D721Med (cell line): ENCODE results near the gene RIMS3.

Experiments
- DNase-seq: peaks from one replicate; pipeline ENCODE4 v3.0.0; 2011; ENCODE audit warnings: low spot score; ENCODE audit not compliant: insufficient read length
- FAIRE-seq: peaks from 2 replicates; lab custom pipeline; 2011; peaks lifted over from hg19 to GRCh38; lab: Jason Lieb, UNC
- TF ChIP-seq, protein P1 (sequence below): IDR thresholded peaks from 2 replicates; pipeline ENCODE4 v1.5.1; 2012; ENCODE audit warnings: mild to moderate bottlenecking, control low read depth; ENCODE audit not compliant: insufficient read depth; ENCODE audit errors: missing control alignments

Gene RIMS3

DNA sequence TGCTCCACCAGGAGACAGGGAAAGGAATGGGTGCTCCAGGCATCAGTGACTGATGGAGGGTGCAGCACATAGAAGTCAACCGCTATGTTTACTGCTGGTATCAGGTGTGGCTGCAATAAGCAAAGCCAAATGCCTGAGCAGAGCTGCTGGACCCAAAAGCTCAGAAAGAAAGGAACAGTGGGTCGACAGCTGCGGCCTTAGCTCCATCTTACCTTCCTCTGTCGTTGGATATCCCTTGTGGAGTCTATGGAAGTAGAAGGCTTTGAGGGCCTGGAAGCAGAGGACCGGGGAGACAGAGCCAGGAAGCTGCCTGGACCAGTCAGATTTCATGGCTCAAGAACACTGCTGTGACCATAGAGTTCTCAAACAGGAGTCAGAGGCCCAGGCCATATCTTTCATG, 45.3 kb downstream of the RIMS3 start:
- DNase-seq (no peak), FAIRE-seq (no peak)
- TF ChIP-seq, protein P1, sequence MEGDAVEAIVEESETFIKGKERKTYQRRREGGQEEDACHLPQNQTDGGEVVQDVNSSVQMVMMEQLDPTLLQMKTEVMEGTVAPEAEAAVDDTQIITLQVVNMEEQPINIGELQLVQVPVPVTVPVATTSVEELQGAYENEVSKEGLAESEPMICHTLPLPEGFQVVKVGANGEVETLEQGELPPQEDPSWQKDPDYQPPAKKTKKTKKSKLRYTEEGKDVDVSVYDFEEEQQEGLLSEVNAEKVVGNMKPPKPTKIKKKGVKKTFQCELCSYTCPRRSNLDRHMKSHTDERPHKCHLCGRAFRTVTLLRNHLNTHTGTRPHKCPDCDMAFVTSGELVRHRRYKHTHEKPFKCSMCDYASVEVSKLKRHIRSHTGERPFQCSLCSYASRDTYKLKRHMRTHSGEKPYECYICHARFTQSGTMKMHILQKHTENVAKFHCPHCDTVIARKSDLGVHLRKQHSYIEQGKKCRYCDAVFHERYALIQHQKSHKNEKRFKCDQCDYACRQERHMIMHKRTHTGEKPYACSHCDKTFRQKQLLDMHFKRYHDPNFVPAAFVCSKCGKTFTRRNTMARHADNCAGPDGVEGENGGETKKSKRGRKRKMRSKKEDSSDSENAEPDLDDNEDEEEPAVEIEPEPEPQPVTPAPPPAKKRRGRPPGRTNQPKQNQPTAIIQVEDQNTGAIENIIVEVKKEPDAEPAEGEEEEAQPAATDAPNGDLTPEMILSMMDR = no peak

DNA sequence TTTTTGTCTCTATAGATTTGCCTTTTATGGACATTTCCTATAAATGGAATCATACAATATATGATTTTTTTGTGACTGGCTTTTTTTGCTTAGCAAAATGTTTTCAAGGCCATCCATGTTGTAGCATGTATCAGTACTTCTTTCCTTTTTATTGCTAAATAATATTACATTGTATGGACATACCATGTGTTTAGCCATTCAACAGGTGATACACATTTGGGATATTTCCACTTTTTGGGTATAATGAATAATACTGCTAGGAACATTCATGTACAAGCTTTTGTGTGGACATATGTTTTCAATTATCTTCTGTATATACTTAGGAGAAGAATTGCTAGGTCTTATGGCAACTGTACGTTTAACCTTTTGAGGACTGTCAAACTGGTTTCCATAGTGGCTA, 47.4 kb downstream of the RIMS3 start:
- TF ChIP-seq, protein P1 = no peak
- DNase-seq (no peak), FAIRE-seq (no peak)

DNA sequence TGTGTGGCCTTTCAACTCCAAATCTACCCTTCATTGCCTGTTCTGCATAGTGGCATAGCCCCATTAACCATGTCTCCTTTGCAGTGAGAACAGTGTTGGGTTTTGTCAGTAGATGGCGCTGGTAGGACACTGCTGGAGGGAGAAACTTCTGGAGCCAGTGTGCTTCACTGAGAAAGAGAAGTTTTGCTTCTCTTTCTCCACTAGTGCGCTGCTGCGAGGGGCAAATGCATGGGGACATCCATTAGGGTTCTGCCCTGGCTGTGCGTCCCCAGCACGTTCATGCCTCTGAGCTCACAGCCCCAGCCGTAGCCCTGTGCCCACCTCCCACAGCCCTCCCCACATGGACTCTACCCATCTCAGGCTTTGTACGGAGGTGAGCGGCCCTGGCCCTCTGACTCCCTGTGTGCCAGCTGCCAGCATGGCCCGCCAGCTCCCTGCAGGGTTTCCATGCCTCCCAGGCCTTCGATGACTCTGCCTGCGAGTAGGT, 53.1 kb downstream of the RIMS3 start:
- TF ChIP-seq, protein P1 = peak; percentile 97
- FAIRE-seq = peak; percentile 48

DNA sequence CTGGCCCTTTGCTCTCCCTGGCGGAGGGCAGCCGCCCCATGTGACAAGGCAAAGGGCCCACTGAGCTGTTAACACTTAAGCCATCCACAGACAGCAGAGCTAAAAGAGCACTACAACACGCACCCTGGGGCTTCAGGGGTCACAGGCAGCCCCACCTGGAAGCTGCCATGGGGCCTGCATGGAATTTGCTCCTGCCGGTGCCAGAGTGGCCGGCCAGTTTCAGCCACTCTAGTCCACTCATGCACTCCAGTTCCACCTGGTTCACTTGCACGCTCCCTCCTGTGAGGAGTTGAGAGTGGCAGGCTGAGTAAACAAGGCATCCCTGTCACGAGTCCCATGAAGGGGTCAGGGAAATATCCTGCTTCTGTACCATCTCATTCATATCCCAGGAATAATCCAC, 55.3 kb downstream of the RIMS3 start:
- DNase-seq (no peak), FAIRE-seq (no peak)
- TF ChIP-seq, protein P1 = no peak

More for the DNA sequence above, 53.1 kb downstream of the RIMS3 start:
- peak; percentile 64 for DNase-seq

DNA sequence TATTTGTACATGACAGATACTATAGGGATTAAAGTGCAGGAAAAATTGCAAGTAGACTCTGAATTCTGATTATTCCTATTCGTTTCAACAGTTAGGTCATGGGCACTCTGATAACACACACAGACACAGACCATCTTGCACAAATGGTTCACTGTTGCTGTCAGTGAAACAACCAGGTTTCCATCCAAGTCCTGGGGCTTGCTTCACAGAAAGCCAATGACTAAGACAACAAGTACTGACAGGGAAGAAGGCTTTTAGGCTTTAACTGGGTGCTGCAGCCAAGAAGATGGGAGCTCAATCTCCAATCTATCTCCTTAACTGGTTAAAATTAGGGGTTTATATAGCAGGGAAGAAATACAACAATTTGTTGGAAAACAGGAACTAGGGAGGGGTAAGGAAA, 57.6 kb downstream of the RIMS3 start:
- FAIRE-seq (no peak), DNase-seq (no peak)
- TF ChIP-seq, protein P1 = no peak

DNA sequence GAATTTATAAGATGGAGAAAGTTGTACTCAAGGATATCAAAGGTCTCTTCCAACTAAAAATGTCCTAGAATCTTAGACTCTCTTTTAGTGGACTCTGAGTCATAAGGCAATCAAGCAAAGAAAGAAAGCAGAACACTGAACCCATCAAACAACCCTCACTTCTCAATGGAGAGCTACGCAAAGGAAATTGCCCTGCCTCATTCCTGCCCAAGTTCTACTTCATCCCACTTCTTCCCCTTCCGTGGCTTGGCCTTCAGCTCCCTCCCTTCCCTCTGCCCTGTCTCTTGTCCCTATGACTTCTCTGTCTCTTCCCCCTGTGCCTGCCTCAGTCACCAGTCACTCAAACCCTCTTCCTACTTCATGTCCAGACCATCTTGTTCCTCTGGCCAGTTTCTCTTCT, 58.5 kb downstream of the RIMS3 start:
- DNase-seq (no peak), FAIRE-seq (no peak)
- TF ChIP-seq, protein P1 = no peak

DNA sequence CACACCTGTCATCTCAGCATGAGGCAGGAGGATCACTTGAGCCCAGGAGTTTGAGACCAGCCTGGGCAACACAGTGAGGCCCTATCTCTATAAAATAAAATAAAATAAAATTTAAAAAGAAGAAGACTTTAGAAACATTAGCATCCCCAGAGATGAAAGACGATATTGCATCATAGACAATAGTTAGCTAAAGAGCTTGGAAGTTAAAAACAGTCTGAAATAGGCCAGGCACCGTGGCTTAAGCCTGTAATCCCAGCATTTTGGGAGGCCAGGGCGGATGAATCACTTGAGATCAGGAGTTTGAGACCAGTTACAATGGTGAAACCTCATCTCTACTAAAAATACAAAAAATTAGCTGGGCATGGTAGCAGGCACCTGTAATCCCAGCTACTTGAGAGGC, 59.3 kb downstream of the RIMS3 start:
- TF ChIP-seq, protein P1 = no peak
- DNase-seq (no peak), FAIRE-seq (no peak)
